Ovary (tissue), 3 donors: ENCODE data around the gene SPATA18.

Experiments
- CTCF ChIP-seq, 3 donors: fragments of 450-650 bp in 2 of 3; fragments of 200-600 bp in 1 of 3; IDR thresholded peaks; one replicate each; pipeline versions ENCODE4 v1.5.1 to v1.8.0; 2016 to 2022; ENCODE audit warnings: antibody characterized with exemption in 3 of 3, mild to moderate bottlenecking in 1 of 3
- POLR2A ChIP-seq: fragments of 450-650 bp; IDR thresholded peaks from one replicate; pipeline ENCODE4 v1.6.1; 2017; ENCODE audit warnings: antibody characterized with exemption, mild to moderate bottlenecking, moderate library complexity
- donor health status: DM: no; HTN: no; CAD: no.

DNA sequence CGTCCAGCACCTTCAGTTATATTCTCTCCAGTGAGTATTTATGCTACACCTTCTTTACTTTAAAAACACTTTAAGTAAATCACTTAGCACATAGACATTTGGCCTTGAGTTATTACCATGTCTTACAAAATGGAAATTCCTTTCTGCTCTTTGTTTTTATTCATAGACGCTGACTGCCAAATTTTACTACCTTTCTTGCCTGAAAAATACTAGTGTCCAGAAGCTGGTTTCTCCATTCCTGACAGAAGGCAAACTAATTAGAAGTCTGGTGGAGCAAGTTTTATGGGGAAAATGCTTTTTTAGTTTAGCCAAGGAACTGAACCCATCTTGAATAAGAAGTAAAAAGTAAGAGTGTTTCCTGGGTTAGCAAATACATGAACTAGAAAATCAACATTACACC, 65.5 kb downstream of the SPATA18 start:
- TF ChIP-seq CTCF (IDR thresholded peaks at IDR 0.05): no peak
- TF ChIP-seq POLR2A: no peak
